ENCODE measurements around the gene MS4A1.

DNA sequence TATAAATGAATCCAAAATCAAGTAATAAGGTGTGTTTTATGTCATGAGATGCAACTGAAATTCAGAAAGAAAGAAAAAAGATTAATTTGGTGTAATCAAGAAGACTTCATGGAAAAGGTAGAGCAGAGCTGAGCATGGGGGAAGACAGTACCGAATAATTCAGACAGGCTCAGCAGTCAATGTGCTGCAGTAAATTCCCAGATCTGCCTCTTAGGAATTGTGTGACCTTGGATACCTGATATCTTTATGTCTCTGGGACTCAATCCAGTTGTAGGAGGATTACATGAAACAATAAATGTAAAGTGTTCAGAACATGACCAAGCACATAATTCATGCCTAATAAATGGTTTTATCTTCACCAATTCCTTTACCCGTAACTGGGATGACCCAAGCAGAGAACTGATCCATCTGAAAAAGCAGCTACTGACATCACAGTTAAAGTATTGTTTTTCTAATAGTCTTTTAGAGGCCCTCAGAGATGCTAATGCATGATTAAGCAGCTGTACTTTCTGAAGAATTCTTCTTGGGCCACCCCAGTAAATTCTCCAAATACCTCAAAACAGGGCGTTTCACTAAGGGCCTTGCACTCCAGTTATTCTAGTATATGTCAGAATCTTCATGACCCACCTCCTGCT lies 44.7 kb downstream of the MS4A1 start:
- no peak for TF ChIP-seq POLR2AphosphoS5 (IDR thresholded peaks at IDR 0.05)
- TF ChIP-seq POLR2A (IDR thresholded peaks at IDR 0.05) = no peak
- TF ChIP-seq, protein P1, sequence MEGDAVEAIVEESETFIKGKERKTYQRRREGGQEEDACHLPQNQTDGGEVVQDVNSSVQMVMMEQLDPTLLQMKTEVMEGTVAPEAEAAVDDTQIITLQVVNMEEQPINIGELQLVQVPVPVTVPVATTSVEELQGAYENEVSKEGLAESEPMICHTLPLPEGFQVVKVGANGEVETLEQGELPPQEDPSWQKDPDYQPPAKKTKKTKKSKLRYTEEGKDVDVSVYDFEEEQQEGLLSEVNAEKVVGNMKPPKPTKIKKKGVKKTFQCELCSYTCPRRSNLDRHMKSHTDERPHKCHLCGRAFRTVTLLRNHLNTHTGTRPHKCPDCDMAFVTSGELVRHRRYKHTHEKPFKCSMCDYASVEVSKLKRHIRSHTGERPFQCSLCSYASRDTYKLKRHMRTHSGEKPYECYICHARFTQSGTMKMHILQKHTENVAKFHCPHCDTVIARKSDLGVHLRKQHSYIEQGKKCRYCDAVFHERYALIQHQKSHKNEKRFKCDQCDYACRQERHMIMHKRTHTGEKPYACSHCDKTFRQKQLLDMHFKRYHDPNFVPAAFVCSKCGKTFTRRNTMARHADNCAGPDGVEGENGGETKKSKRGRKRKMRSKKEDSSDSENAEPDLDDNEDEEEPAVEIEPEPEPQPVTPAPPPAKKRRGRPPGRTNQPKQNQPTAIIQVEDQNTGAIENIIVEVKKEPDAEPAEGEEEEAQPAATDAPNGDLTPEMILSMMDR (IDR thresholded peaks at IDR 0.05) = no peak

All from upper lobe of left lung (tissue), 4 donors.